HG02623 (cell line): ENCODE data around the gene INHBB.
"Not testable (repeated sequence)": the region's sequence is repeated elsewhere in the genome, so short reads cannot be mapped to it uniquely, and the experiment has no call there.

ENCODE experiments used
- ATAC-seq: cut with Tn5 transposase; IDR thresholded peaks from one replicate; pipeline ENCODE4 v1.9.1; 2021; ENCODE audit warnings: moderate library complexity; ENCODE audit not compliant: unreplicated experiment

The INHBB gene

GRCh38 chr2:120378605-120379004 lies 32.7 kb downstream of the INHBB start:
- ATAC-seq = no peak

GRCh38 chr2:120379916-120380893 lies 34.3 kb downstream of the INHBB start:
- no peak for ATAC-seq

GRCh38 chr2:120381192-120381591 lies 35.3 kb downstream of the INHBB start:
- no peak for ATAC-seq

GRCh38 chr2:120381661-120382060 lies 35.7 kb downstream of the INHBB start:
- no peak for ATAC-seq

- no peak for ATAC-seq
Measured at GRCh38 chr2:120382541-120383144, 36.7 kb downstream of the INHBB start.

- ATAC-seq = no peak
Measured at GRCh38 chr2:120383191-120383590, 37.3 kb downstream of the INHBB start.

GRCh38 chr2:120383631-120384340 lies 37.9 kb downstream of the INHBB start:
- ATAC-seq = no peak

GRCh38 chr2:120384486-120385354 lies 38.8 kb downstream of the INHBB start:
- ATAC-seq = no peak

- no peak for ATAC-seq
Measured at GRCh38 chr2:120385355-120386127, 39.6 kb downstream of the INHBB start.

- no peak for ATAC-seq
Measured at GRCh38 chr2:120388222-120389035, 42.5 kb downstream of the INHBB start.

- no peak for ATAC-seq
Measured at GRCh38 chr2:120389036-120389391, 43.1 kb downstream of the INHBB start.

- ATAC-seq = no peak
Measured at GRCh38 chr2:120390381-120391055, 44.6 kb downstream of the INHBB start.

- ATAC-seq = not testable (repeated sequence)
Measured at GRCh38 chr2:120391382-120391781, 45.4 kb downstream of the INHBB start.

GRCh38 chr2:120391911-120392665 lies 46.2 kb downstream of the INHBB start:
- ATAC-seq = no peak

GRCh38 chr2:120392923-120393322 lies 47.0 kb downstream of the INHBB start:
- ATAC-seq = no peak

GRCh38 chr2:120393456-120393855 lies 47.5 kb downstream of the INHBB start:
- no peak for ATAC-seq

GRCh38 chr2:120394764-120395163 lies 48.8 kb downstream of the INHBB start:
- ATAC-seq = no peak
